NCI-H510A treated with DMSO at 0.1 percent for 48 hours (cell line): Measurements from ENCODE around the gene ZSWIM6.

Experiments
- DNase-seq: peaks from one replicate; lab custom pipeline; 2025; lab: John Stamatoyannopoulos, UW

ZSWIM6 gene

DNA sequence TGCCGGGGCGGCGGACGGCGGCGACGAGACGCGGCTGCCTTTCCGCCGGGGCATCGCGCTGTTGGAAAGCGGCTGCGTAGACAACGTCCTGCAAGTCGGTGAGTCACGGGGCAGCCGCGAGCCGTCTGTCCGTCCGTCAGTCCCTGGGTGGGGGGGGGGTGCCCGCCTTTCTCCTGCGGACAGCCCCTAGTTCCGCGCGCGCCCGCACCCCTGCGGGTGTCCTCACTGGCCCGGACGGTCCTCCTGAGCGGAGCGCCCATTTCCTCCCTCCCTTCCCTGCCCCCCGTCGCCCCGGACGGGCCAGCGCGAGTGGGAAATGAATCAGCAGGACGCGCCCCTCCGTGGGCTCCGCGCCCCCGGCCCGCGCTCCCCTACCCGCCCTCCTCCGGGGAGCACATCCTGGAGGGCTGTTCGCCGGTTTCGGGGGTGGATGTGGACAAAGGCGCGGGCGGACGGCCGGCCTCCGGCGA is 828 bp downstream of the ZSWIM6 start:
- DNase-seq: no peak

DNA sequence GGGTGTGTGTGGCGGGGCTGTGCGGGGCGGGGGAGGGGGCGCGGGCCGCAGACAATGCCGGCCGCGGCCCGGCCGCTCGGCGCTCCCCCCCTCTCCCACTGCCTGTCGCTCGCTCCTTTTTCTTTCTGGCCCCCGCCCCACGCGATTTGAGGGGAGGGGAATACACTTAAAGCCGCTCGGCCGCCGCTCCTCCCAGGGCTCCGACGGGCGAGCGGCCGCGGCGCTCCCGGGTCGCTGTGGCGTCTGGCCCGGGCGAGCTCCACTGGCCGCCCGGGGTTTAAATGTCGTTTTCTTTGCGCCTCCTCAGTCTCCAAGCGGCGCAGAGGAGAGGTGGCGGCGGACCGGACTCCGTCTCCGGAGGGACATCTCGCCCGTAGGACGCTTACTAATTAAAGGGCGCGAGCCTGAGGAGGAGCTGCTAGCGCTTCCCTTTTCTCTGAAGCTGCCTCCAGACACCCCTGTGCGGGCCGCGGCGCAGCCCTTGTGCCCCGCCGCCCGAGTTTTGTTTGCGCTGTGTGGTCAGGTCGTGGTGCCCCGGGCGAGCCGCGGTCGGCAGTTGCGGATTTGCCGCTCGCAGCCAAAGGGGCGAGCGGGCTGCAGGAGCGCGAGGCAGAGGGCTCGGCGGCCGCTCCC is 1.4 kb downstream of the ZSWIM6 start:
- DNase-seq: no peak

- DNase-seq: no peak
These were observed 2.2 kb downstream of the ZSWIM6 start for GRCh38 chr5:61333954-61334867.

DNA sequence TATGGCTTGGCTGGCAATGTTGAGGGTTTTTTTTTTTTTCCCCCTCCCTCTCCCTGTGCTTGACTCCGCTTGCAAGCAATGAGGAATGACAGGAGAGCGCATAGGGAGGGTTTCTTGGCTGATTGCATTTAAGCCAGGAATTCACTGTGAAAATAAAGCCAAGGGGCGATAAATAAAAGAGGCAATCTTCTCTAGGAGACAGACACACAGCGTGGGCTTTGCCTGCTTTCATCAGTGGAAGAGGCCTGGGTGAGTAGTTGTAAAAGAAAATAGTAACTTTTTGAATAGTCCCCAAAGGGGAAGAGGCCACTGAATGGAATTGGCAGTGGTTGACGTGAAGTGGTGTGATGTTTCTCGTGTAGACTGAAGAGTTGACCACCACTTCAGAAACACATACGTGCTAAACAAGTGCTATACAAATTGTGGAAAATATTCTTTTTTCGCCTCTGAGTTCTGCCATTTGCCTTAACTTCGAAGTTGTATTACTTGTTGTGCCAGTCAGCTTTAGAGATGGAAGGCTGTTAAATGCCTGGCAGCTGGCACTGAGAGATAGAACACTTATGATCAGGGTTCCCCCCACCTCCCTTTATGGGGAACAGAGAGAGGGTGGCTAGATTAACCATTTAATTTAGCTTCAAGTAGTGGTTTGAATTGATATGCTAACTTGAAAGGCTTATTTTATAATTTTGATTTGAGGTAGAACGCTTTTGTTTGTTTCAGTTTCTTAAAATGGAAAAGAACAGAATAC is 3.0 kb downstream of the ZSWIM6 start:
- DNase-seq: no peak

GRCh38 chr5:61339764-61340163 is 7.7 kb downstream of the ZSWIM6 start:
- DNase-seq: no peak

DNA sequence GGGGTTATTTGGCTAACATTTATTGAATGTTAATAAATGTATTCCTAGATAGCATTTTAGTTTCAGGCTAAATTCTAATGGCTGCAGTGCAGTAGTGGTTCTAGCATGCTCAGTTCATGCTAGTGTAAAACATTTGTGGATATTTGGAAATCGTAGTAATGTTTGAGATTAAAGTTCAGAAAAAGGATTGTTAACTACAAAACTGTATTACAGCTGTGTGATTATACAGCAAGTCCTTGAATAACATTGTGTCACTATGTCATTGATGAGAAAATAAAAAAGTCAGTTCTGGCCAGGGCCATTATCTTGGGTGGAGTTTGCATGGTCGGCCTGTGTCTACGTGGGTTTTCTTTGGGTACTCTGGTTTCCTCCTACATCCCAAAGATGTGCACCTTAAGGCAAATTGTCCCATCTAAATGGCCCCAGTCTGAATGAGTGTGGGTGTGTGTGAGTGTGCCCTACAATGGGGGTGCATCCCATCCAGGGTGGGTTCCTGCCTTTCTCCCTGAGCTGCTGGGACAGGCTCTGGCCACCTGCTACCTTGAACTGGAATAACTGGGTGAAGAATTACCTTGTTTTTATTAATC is 8.8 kb downstream of the ZSWIM6 start:
- no peak for DNase-seq

GRCh38 chr5:61342071-61342501 is 10.0 kb downstream of the ZSWIM6 start:
- no peak for DNase-seq

GRCh38 chr5:61344187-61344944 is 12.3 kb downstream of the ZSWIM6 start:
- peak; percentile 21 for DNase-seq

DNA sequence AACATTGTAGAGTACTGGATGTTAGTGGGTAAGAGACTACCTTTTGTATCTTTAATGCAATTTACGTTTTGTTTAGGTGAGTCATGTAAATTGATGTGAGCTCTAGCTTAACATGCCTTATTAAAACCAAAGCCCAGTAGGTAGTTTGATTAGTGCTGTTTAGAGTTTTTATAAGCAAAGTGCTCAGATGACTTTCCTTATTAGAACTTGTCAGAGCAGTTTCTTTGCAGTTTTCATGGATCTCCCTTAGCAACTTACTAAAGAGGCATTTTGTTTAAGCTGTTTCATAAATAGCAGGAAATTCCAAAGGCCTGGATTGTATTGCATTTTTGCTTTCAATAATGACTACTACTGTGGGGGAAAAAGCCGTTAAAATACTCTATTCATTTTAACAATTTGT is 14.5 kb downstream of the ZSWIM6 start:
- DNase-seq: no peak

- peak; percentile 15 for DNase-seq
These were observed 15.0 kb downstream of the ZSWIM6 start for GRCh38 chr5:61347080-61347479.

DNA sequence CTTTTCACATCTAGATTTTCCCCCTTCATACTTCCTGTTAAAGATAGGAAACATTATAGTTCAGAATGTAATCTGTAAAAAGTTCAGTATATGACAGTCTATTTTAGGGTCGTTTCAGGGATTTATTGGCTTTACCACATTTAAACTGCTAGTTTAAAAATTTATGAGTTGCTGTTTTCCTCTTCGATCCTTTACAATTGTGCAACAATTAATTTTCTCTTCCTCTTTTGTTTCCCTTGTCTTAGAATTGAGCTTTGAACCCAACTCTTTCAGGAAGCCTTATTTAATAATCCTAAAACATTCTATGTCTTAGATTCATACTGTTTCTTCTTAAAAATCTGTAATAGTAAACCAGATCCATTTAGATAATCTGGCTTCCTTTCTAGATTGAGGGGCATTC is 16.4 kb downstream of the ZSWIM6 start:
- no peak for DNase-seq

- no peak for DNase-seq
These were observed 17.9 kb downstream of the ZSWIM6 start for GRCh38 chr5:61349935-61350334.

GRCh38 chr5:61350535-61350934 is 18.5 kb downstream of the ZSWIM6 start:
- DNase-seq: no peak

GRCh38 chr5:61351733-61352132 is 19.7 kb downstream of the ZSWIM6 start:
- DNase-seq: no peak

DNA sequence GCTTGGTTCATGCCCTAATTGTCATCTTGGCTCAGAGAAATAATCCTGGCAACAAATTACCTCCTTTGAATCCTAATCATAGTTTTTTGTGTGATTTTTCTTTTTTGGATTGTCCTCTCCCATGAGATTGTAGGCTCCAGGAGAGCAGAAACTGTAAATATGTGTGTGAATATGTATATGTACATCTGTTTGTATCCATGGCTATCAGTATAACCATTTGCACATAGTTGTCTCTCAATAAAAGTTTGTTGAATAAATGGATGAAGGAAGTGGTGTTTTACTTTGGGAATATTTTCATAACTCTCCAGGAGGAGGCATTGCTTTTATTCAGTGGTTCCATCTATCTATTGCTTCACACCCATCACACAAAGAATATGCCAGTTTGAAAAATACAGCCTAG is 20.1 kb downstream of the ZSWIM6 start:
- no peak for DNase-seq

DNA sequence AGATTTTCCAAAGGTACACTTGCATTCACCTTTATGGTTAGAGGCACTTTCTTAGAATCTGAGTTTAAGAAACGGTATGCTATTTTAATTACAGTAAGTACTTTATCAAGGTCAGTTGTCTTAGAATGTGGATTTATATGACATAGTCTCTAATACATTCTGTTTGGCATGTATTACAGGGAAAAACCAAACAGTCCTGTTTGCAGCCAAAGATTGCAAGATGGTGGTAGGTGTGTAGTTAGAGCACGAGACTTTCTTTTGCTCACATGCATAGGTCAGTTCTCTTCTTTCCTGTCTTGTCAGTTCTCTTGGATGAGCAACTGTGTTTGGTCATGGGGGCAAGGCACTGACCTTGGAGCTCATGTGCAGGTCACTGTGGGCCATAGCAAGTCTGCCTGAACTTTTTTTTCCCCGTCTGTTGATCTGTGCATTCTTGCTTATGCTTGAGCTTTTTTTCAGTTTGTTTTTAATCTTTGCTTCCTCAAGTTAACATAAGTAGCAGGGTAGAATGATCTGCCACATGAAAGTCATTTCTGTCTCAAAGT is 20.6 kb downstream of the ZSWIM6 start:
- no peak for DNase-seq

GRCh38 chr5:61353293-61353692 is 21.2 kb downstream of the ZSWIM6 start:
- DNase-seq: no peak

DNA sequence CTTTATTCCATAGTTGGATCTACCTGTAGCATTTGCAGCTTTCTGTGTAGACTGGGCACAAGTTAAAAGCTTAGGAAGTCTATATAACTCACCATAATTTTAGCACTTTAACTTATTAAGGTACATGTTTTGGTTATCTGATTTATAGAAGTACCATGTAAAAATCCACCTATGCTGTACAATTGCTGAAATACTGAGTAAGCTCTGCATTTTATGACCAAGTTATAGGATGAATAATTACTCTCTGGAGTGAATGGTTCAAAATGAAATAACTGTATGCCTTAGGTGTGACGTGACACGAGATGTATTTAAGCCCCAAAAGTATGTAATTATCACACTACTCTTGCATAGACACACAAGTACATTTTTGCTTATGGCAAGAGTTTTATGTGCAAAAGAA is 22.1 kb downstream of the ZSWIM6 start:
- no peak for DNase-seq

DNA sequence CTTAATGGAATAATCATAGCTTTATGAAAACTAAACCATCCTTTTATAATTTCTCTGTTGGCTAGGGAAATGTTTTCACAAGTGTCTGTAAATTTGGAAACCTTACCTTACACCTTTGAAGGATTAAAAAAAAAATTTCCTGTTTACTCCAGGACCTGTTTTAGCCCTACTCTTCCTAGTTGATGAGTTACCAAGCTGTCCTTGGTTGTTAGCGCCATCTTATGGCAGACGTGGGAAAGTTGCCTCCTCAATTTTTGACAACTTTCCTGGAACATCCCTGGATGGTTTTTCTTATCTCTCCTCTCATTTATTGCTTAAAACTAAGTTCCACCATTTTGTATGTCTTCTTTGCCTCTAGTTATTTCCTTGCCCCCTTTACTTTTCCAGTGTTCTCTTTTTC is 25.7 kb downstream of the ZSWIM6 start:
- no peak for DNase-seq

GRCh38 chr5:61362796-61363368 is 30.8 kb downstream of the ZSWIM6 start:
- DNase-seq: no peak
